Measurements from ENCODE around the gene FGD3. TPM values are rescaled to one million over a fixed set of nuclear protein-coding genes. Genes with fewer than 3 reads are reported as not detected.

The FGD3 gene
- total RNA-seq, 2 experiments from 2014 or later, result 102 to 104 TPM

- H3K4me1 Mint-ChIP-seq, result peaks cover 44% of the 10 kb centered on the region
- DNase-seq, result no peak
- ChIA-PET CTCF (interaction anchor here (0.7 to 1.2 kb wide), 3 partner anchors 17 to 281 kb away, joined by 4 to 6 read pairs (median 5); no protein-coding TSS in a partner anchor), POLR2A (interaction anchor here (1.6 to 5.0 kb wide), 4 partner anchors 11 to 21 kb away, joined by 4 to 32 read pairs (median 9); partner anchors contain the start of gene CARD19)
- no peaks in the 10 kb centered on the region for H3K27me3 Mint-ChIP-seq
- H3K36me3 Mint-ChIP-seq (ENCODE audit: low read depth), result peaks cover 66% of the 10 kb centered on the region
- H3K4me3 Mint-ChIP-seq, result no peak overlapping the region
- peaks cover 2% of the 10 kb centered on the region for H3K9me3 Mint-ChIP-seq
- H3K27ac Mint-ChIP-seq, result peak overlapping the region; percentile 59
Measured at GRCh38 chr9:93081931-93082330, 134.6 kb downstream of the FGD3 start.

- H3K36me3 Mint-ChIP-seq (ENCODE audit: low read depth), result peaks cover 64% of the 10 kb centered on the region
- no peak overlapping the region for H3K4me3 Mint-ChIP-seq
- no peak for DNase-seq
- CTCF ChIA-PET, result interaction anchor here (1.0 to 2.5 kb wide), 4 partner anchors 18 to 129 kb away, joined by 3 to 8 read pairs (median 4); no protein-coding TSS in a partner anchor
- no peaks in the 10 kb centered on the region for H3K27me3 Mint-ChIP-seq
- POLR2A ChIA-PET, result interaction anchor here (0.7 to 5.0 kb wide), 9 partner anchors 10 to 58 kb away, joined by 3 to 32 read pairs (median 3); partner anchors contain the start of gene CARD19
- H3K9me3 Mint-ChIP-seq, result peaks cover 2% of the 10 kb centered on the region
- H3K27ac Mint-ChIP-seq, result peak overlapping the region; percentile 72
- peaks cover 44% of the 10 kb centered on the region for H3K4me1 Mint-ChIP-seq
Measured at GRCh38 chr9:93082841-93083411, 135.6 kb downstream of the FGD3 start.

- ChIA-PET POLR2A (interaction anchor here (0.6 to 5.0 kb wide), 11 partner anchors 9 to 129 kb away, joined by 3 to 32 read pairs (median 4); partner anchors contain the start of gene CARD19), CTCF (interaction anchor here (1.0 to 2.5 kb wide), 5 partner anchors 19 to 129 kb away, joined by 3 to 8 read pairs (median 3); no protein-coding TSS in a partner anchor)
- H3K27ac Mint-ChIP-seq, result peak overlapping the region; percentile 91
- H3K36me3 Mint-ChIP-seq (ENCODE audit: low read depth), result peaks cover 69% of the 10 kb centered on the region
- peak overlapping the region; percentile 4 for H3K4me3 Mint-ChIP-seq
- no peaks in the 10 kb centered on the region for H3K27me3 Mint-ChIP-seq
- peak; percentile 50 for DNase-seq
- peaks cover 5% of the 10 kb centered on the region for H3K9me3 Mint-ChIP-seq
- H3K4me1 Mint-ChIP-seq, result peaks cover 44% of the 10 kb centered on the region
Measured at GRCh38 chr9:93083592-93084470, 136.5 kb downstream of the FGD3 start.

GRCh38 chr9:93084471-93084881 lies 137.2 kb downstream of the FGD3 start:
- H3K27ac Mint-ChIP-seq, result peak overlapping the region; percentile 91

GRCh38 chr9:93085676-93086075 lies 138.4 kb downstream of the FGD3 start:
- H3K4me3 Mint-ChIP-seq, result no peak overlapping the region
- DNase-seq, result no peak
- peaks cover 15% of the 10 kb centered on the region for H3K9me3 Mint-ChIP-seq
- POLR2A ChIA-PET, result interaction anchor here (1.6 to 5.0 kb wide), 3 partner anchors 11 to 26 kb away, joined by 3 to 32 read pairs (median 21); partner anchors contain the start of gene CARD19
- no peaks in the 10 kb centered on the region for H3K27me3 Mint-ChIP-seq
- CTCF ChIA-PET, result interaction anchor here (1.0 to 2.1 kb wide), 3 partner anchors 16 to 82 kb away, joined by 5 to 8 read pairs (median 5); no protein-coding TSS in a partner anchor
- H3K36me3 Mint-ChIP-seq (ENCODE audit: low read depth), result peaks cover 74% of the 10 kb centered on the region
- H3K27ac Mint-ChIP-seq, result no peak overlapping the region
- H3K4me1 Mint-ChIP-seq, result peaks cover 51% of the 10 kb centered on the region

More at GRCh38 chr9:93084471-93084881, 137.2 kb downstream of the FGD3 start:
- Mint-ChIP-seq H3K4me3 (no peak overlapping the region), H3K27me3 (no peaks in the 10 kb centered on the region), H3K36me3 (ENCODE audit: low read depth) (peaks cover 72% of the 10 kb centered on the region), H3K4me1 (peaks cover 44% of the 10 kb centered on the region), H3K9me3 (peaks cover 7% of the 10 kb centered on the region)
- ChIA-PET CTCF (interaction anchor here (1.2 to 2.5 kb wide), 3 partner anchors 20 to 81 kb away, joined by 3 to 8 read pairs (median 8); no protein-coding TSS in a partner anchor), POLR2A (interaction anchor here (0.6 to 5.0 kb wide), 7 partner anchors 8 to 130 kb away, joined by 3 to 32 read pairs (median 6); partner anchors contain the start of gene CARD19)
- no peak for DNase-seq

Other genes starting within 250 kb of the FGD3 start
- gene BICD2, start 182.7 kb upstream of the FGD3 start, total RNA-seq, result 10 to 100 TPM; 27.0 to 28.2 TPM
- 10 to 100 TPM; 12.7 to 13.2 TPM for gene ZNF484, start 69.5 kb upstream of the FGD3 start, total RNA-seq
- gene SUSD3, start 111.2 kb downstream of the FGD3 start, total RNA-seq, result 10 to 100 TPM; 69.6 to 71.4 TPM
- gene CARD19, start 148.7 kb downstream of the FGD3 start, total RNA-seq, result 10 to 100 TPM; 80.4 to 83.5 TPM
- gene NINJ1, start 186.7 kb downstream of the FGD3 start, total RNA-seq, result 10 to 100 TPM; 36.9 to 37.4 TPM
- gene WNK2, start 236.6 kb downstream of the FGD3 start, total RNA-seq, result under 1 TPM in 1 of 2 experiments, not detected in 1; 0.05 TPM

Measured in activated CD4-positive, alpha-beta memory T cell treated with anti-CD3 and anti-CD28 coated beads, Interleukin-2, amount 10 ng/mL, durations not matched to agents 7 days and 5 days (primary cell).